DND-41 (cell line): ENCODE results near the gene KIRREL3.

Source experiments
- EZH2 ChIP-seq: IDR thresholded peaks from 3 replicates; pipeline ENCODE4 v1.6.1; 2012; ENCODE audit warnings: borderline replicate concordance, low read depth, mild to moderate bottlenecking, moderate library complexity, low read length, inconsistent platforms; ENCODE audit not compliant: severe bottlenecking
- TF ChIP-seq, protein P1 (sequence below): IDR thresholded peaks from 2 replicates; pipeline ENCODE4 v1.5.1; 2012; ENCODE audit warnings: borderline replicate concordance, low read length, moderate library complexity, mild to moderate bottlenecking; ENCODE audit not compliant: poor library complexity, severe bottlenecking; ENCODE audit errors: extremely low read depth

DNA sequence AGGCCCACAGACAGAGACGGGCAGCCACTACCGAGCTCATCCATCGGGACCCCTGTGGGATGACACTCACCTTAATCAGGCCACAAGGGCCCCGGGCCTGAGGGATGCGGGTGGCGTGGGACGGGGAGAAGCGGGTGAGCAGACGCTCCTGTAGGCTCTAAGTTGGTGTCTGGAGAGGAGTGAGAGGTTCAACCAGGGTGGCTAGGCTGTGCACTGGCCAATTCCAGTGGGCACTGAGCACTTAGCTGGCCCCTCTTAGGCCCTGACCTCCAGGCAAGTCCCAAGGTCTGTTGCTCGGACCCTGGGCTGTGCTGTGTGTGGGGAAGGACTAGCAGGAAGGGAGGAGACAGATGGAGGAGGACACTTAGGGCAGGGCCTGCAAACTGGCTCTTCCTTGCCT is 505.7 kb downstream of the KIRREL3 start:
- TF ChIP-seq, protein P1, sequence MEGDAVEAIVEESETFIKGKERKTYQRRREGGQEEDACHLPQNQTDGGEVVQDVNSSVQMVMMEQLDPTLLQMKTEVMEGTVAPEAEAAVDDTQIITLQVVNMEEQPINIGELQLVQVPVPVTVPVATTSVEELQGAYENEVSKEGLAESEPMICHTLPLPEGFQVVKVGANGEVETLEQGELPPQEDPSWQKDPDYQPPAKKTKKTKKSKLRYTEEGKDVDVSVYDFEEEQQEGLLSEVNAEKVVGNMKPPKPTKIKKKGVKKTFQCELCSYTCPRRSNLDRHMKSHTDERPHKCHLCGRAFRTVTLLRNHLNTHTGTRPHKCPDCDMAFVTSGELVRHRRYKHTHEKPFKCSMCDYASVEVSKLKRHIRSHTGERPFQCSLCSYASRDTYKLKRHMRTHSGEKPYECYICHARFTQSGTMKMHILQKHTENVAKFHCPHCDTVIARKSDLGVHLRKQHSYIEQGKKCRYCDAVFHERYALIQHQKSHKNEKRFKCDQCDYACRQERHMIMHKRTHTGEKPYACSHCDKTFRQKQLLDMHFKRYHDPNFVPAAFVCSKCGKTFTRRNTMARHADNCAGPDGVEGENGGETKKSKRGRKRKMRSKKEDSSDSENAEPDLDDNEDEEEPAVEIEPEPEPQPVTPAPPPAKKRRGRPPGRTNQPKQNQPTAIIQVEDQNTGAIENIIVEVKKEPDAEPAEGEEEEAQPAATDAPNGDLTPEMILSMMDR = no peak
- TF ChIP-seq EZH2 = no peak
